BJ (cell line): ENCODE results near the gene ANKS1A. TPM values are rescaled to one million over a fixed set of nuclear protein-coding genes. Genes with fewer than 3 reads are reported as not detected.

Source experiments
- CTCF ChIA-PET: fragments of 350-600 bp; formaldehyde crosslinking; extraction: SDS; loops from one replicate; lab custom pipeline; 2021; ENCODE audit warnings: antibody characterized with exemption, inconsistent platforms; lab: Yijun Ruan, JAX
- POLR2A ChIA-PET: fragments of 300-600 bp; sonication (Branson Sonifier 250); formaldehyde crosslinking; extraction: SDS; loops from one replicate; lab custom pipeline; 2021; ENCODE audit warnings: antibody characterized with exemption; lab: Charles Lee
- DNase-seq: peaks from one replicate; pipeline ENCODE4 v3.0.0-alpha.2; 2011; ENCODE audit warnings: low read depth
- H3K27me3 ChIP-seq: 2 replicates; pipeline ENCODE4 v1.6.0; 2011; ENCODE audit warnings: low read length; ENCODE audit not compliant: control insufficient read depth, insufficient read depth
- H3K36me3 ChIP-seq: 2 replicates; pipeline ENCODE4 v1.5.1; 2011; ENCODE audit warnings: low read length; ENCODE audit not compliant: control insufficient read depth, insufficient read depth
- H3K4me3 ChIP-seq: 2 replicates; pipeline ENCODE4 v1.5.1; 2011; ENCODE audit warnings: low read depth, mild to moderate bottlenecking, control low read depth, low read length
- CTCF ChIP-seq: IDR thresholded peaks from 2 replicates; pipeline ENCODE4 v1.5.1; 2011; ENCODE audit warnings: low read depth, mild to moderate bottlenecking, control low read depth, inconsistent platforms, low read length, moderate library complexity; ENCODE audit not compliant: insufficient read depth
- polyA plus RNA-seq: library from polyadenylated mRNA; depleted of rRNA; stranded (reverse); fragments of >200 nt; gene quantifications from 2 replicates; pipeline ENCODE4 v1.2.3, GENCODE V29; 2011; rRNA removed
- small RNA-seq: library from RNA; depleted of rRNA; stranded (forward); fragments of <200 nt; gene quantifications from one replicate; pipeline ENCODE3, GENCODE V24; 2012; ENCODE audit warnings: low replicate concordance, low read depth; ENCODE audit not compliant: insufficient read length

ANKS1A gene
- polyA plus RNA-seq, 1 experiment: 4.2 TPM

DNA sequence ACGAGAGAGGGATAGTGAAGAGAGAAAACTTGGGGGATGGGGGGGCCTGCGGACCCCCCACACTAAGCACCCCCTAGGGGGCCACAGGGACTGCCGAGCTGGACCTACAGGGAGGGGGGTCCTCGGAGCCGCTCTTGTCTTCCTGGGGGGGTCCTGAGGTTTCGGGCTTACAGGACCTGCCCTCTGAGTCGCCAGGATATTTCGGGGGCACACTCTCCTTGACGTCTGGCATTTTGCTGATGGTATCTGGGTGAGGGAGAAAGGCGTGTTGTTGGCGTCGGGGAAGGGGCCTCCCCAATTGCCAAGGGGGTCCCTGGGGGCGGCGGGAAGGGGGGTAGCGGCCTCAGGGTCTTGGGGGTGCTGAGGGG, 251.6 kb downstream of the ANKS1A start:
- Histone ChIP-seq H3K27me3 (no peaks in the 10 kb centered on the region), H3K4me3 (no peak overlapping the region), H3K36me3 (no peaks in the 10 kb centered on the region)
- DNase-seq: no peak
- ChIA-PET POLR2A (no interaction called here), CTCF (interaction anchor here (0.7 to 3.6 kb wide), 38 partner anchors 13 to 531 kb away, joined by 3 to 103 read pairs (median 4); partner anchors contain the start of genes ANKS1A, BLTP3A and TAF11)
- no peak for TF ChIP-seq CTCF

Small RNA genes lying within 50 kb of the gene (small RNA-seq; reads per million reads assigned to genes)
- not detected for gene AL138721.1

Other genes starting within 250 kb of the ANKS1A start
- gene ILRUN, start 192.5 kb upstream of the ANKS1A start, polyA plus RNA-seq: 37.5 and 50.2 TPM in 2 replicates
- 138 and 170 TPM in 2 replicates for gene SNRPC, start 131.8 kb upstream of the ANKS1A start, polyA plus RNA-seq
- gene BLTP3A, start 97.2 kb upstream of the ANKS1A start, polyA plus RNA-seq: 15.1 and 18.4 TPM in 2 replicates
- 15.2 and 24.7 TPM in 2 replicates for gene TAF11, start 1.2 kb upstream of the ANKS1A start, polyA plus RNA-seq